Coronary artery (tissue), 2 donors: ENCODE results near the gene PRKACB.
"Not testable (repeated sequence)": the region's sequence is repeated elsewhere in the genome, so short reads cannot be mapped to it uniquely, and the experiment has no call there.

Source experiments
- DNase-seq: peaks from one replicate; pipeline ENCODE4 v3.0.0-alpha.2; 2017; ENCODE audit warnings: low spot score
- H3K27ac ChIP-seq, 2 donors: fragments of 200-600 bp; sonication (generic); one replicate each; pipeline ENCODE4 v1.5.1; 2016 to 2019
- H3K4me3 ChIP-seq: fragments of 200-600 bp; sonication (generic); 2 replicates; pipeline ENCODE4 v1.5.1; 2016; ENCODE audit warnings: mild to moderate bottlenecking, moderate library complexity
- CTCF ChIP-seq: fragments of 200-600 bp; sonication (generic); IDR thresholded peaks from one replicate; pipeline ENCODE4 v1.5.1; 2019; ENCODE audit warnings: antibody characterized with exemption

PRKACB gene

GRCh38 chr1:84217239-84217638 lies 73.2 kb downstream of the PRKACB start:
- no peak for TF ChIP-seq CTCF
- DNase-seq: no peak
- Histone ChIP-seq H3K4me3 (no peak overlapping the region), H3K27ac (no peak overlapping the region)

DNA sequence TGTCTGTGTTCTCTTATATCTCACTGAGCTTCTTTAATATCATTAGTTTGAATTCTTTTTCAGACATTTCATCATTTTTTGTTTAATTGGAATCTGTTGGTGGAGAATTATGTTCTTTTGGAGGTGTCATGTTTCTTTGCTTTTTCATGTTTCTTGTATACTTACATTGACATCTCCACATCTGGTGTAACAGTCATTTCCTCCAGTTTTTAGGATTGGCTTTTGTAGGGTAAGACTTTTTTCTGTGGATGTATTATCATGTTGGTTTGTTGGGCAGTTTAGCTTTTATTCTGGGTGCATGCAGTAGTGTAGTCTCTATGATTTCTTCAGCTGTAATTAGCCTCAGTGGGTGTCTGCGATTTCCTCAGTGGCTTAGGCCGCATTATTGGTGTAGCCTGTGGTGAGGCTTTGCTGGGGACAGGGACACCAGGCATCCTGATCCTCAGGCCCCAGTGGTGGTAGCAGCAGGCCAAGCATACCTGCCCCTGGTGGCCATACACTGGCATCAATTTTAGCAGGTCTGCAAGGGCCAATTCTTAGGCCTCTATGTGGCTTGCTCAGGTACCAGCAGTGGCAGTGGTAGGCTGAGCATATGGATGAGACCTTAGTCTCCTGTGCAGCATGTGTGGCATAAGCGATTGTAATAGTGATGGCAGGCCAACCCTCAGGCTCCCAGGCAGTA lies 79.8 kb downstream of the PRKACB start:
- no peak for TF ChIP-seq CTCF
- Histone ChIP-seq H3K4me3 (no peak overlapping the region), H3K27ac (no peak overlapping the region)
- no peak for DNase-seq

- Histone ChIP-seq H3K4me3 (no peak overlapping the region), H3K27ac (no peak overlapping the region)
- no peak for DNase-seq
- no peak for TF ChIP-seq CTCF
Observed at GRCh38 chr1:84224905-84225304, 80.8 kb downstream of the PRKACB start.

- no peak for DNase-seq
- no peak overlapping the region for H3K27ac ChIP-seq
- no peak overlapping the region for H3K4me3 ChIP-seq
- TF ChIP-seq CTCF: no peak
Observed at GRCh38 chr1:84225646-84226045, 81.6 kb downstream of the PRKACB start.

- H3K27ac ChIP-seq, DNase-seq, H3K4me3 ChIP-seq: not testable (repeated sequence)
Observed at GRCh38 chr1:84232676-84233075, 88.6 kb downstream of the PRKACB start.

DNA sequence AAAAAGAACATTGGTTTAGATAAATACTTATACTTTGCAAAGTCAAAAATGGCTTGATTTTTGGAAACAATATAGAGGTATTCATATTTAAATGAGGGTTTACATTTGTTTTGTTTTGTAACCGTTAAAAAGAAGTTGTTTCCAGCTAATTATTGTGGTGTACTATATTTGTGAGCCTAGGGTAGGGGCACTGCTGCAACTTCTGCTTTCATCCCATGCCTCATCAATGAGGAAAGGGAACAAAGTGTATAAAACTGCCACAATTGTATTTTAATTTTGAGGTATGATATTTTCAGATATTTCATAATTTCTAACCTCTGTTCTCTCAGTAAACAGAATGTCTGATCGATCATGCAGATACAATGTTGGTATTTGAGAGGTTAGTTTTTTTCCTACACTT lies 92.2 kb downstream of the PRKACB start:
- Histone ChIP-seq H3K27ac (no peak overlapping the region), H3K4me3 (no peak overlapping the region)
- no peak for DNase-seq
- no peak for TF ChIP-seq CTCF

DNA sequence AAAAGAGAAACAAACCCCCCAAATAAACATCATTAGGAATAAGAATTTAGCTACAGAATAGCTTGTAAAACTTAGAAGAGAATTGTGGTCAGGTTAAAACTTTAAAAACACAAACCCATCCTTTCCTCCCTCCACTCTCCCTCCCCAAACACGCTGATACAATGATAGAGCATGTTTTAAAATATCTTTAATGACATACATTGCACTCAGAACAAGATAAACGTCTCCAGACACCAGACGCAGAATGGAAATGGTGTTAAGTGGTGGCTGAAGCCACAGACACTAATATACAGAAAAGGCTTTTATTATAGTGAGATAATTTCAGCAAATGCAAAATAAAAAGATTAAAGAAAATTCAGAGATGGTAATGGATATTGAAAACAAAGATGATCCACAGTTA lies 98.6 kb downstream of the PRKACB start:
- no peak for DNase-seq
- no peak overlapping the region for H3K27ac ChIP-seq
- no peak for TF ChIP-seq CTCF
- no peak overlapping the region for H3K4me3 ChIP-seq
